Measurements from ENCODE around the gene SETD2. TPM values are rescaled to one million over a fixed set of nuclear protein-coding genes. Genes with fewer than 3 reads are reported as not detected.

The SETD2 gene
- polyA plus RNA-seq, 1 of the 3 experiments (the other 2 are of a cell fraction) = 12.1 TPM

DNA sequence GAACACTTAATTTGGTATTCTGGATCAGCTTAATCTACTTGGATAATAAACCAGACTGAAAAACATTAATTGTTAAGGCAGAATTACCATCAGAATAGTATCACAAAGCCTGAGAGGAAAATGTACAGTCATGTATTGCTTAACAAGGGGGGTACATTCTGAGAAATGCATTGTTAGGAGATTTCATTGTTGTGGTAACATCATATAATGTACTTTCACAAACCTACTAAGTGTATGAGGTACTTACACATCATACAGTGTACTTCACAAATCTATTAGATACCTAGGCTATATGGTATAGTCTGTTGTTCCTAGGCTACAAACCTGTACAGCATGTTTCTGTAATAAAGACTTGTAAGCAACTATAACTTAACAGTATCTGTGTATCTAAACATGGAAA, 116.2 kb downstream of the SETD2 start (continued):
- TF ChIP-seq, protein P1, sequence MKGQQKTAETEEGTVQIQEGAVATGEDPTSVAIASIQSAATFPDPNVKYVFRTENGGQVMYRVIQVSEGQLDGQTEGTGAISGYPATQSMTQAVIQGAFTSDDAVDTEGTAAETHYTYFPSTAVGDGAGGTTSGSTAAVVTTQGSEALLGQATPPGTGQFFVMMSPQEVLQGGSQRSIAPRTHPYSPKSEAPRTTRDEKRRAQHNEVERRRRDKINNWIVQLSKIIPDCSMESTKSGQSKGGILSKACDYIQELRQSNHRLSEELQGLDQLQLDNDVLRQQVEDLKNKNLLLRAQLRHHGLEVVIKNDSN (IDR thresholded peaks at IDR 0.05; ENCODE audit: borderline replicate concordance, low read depth) = no peak
- TF ChIP-seq, protein P2, sequence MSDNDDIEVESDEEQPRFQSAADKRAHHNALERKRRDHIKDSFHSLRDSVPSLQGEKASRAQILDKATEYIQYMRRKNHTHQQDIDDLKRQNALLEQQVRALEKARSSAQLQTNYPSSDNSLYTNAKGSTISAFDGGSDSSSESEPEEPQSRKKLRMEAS (IDR thresholded peaks at IDR 0.05; ENCODE audit: low read depth) = no peak
- TF ChIP-seq NRF1 (IDR thresholded peaks at IDR 0.05; ENCODE audit: low read depth, low read length) = no peak
- no peak for TF ChIP-seq TCF12 (IDR thresholded peaks at IDR 0.05)
- no peak for TF ChIP-seq EZH2phosphoT487 (IDR thresholded peaks at IDR 0.05; ENCODE audit: borderline replicate concordance, low read depth)
- no peak for TF ChIP-seq SMC3 (IDR thresholded peaks at IDR 0.05; ENCODE audit: low read depth, low read length)

DNA sequence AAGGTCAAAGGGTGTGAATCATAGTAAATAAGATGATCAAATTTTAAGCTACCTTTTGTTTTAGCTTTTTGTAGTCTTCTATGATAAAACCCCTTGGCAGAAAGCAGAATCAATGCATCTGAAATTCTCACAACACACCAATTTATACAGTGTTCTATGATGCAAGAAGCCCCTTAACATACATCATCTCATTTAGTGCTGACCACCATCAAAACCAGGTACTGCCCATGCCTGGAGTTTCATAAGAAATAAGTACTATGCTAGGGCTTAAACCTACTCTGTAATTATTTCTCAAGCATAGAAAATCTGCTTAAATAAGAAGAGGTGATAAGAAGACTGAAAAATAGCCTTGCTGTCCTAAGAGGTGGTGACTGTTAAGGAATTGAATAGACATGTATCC, 116.8 kb downstream of the SETD2 start:
- H3K79me2 ChIP-seq (ENCODE audit: insufficient read depth) = peaks cover 36% of the 10 kb centered on the region
- H3K4me2 ChIP-seq = no peak overlapping the region
- peak overlapping the region in 1 of 2 experiments; percentile 23; a peak in 1 of 4 replicates for H3K27ac ChIP-seq (ENCODE audit: low read depth in 2 of 2, low read length in 1 of 2)
- ChIA-PET POLR2A (no interaction called here), CTCF (interaction anchor here (0.7 to 1.6 kb wide), 2 partner anchors 18 to 49 kb away, joined by 3 to 4 read pairs; no protein-coding TSS in a partner anchor)
- DNase-seq = no peak
- no peaks in the 10 kb centered on the region for H3K9me2 ChIP-seq
- no peak overlapping the region for H2AFZ ChIP-seq (ENCODE audit: low read depth)
- peaks cover 15% of the 10 kb centered on the region for H3F3A ChIP-seq (replicated peaks; ENCODE audit: insufficient read depth)
- no peak overlapping the region for H3K9ac ChIP-seq
- H3K27me3 ChIP-seq (ENCODE audit: insufficient read depth) = no peaks in the 10 kb centered on the region
- H4K20me1 ChIP-seq (ENCODE audit: insufficient read depth) = peaks cover 11% of the 10 kb centered on the region; the same call in 1 of the 2 replicates
- H3K4me1 ChIP-seq (ENCODE audit: control insufficient read depth in 1 of 2, insufficient read depth in 2 of 2, low read depth in 1 of 2, low read length in 1 of 2) = no peaks in the 10 kb centered on the region
- no peak overlapping the region for H3K4me3 ChIP-seq (ENCODE audit: low read depth in 2 of 2, low read length in 1 of 2)
- H3K9me3 ChIP-seq = no peaks in the 10 kb centered on the region
- peaks cover 14 to 29% of the 10 kb centered on the region in 2 experiments for H3K36me3 ChIP-seq (replicated peaks in 1 of 2; ENCODE audit: control insufficient read depth in 1 of 2, insufficient read depth in 2 of 2, low read length in 1 of 2)
- TF ChIP-seq ELF1 (IDR thresholded peaks at IDR 0.05) (no peak), GABPA (IDR thresholded peaks at IDR 0.05; ENCODE audit: low read depth) (no peak), NRF1 (IDR thresholded peaks at IDR 0.05; ENCODE audit: low read depth, low read length) (no peak)

DNA sequence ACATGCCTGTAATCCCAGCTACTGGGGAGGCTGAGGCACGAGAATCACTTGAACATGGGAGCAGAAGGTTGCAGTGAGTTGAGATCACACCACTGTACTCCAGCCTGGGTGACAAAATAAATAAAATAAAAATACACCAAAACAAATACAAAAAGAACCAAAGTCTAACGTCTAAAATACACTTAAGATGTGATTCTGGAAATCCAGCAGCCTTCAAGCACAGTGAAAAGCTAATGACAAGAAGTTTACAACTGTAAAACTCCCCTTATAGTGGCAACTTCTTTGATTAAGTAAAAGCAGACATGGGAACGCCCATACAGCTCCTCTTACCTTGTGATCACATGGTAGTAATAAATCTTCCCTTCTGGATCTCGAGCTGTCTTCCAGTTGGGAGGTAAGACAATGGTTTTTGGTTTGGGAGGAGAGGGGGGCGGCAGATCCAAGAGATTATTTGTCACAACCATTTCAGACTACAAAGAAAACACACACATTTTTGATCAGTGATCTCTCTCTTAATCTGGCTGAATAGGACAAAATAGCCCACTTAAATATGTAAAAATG, 121.6 kb downstream of the SETD2 start:
- peaks cover 7% of the 10 kb centered on the region; the same call in 1 of the 2 replicates for H4K20me1 ChIP-seq (ENCODE audit: insufficient read depth)
- no peak overlapping the region for H3K4me2 ChIP-seq
- no peak overlapping the region for H3K4me3 ChIP-seq (ENCODE audit: low read depth in 2 of 2, low read length in 1 of 2)
- H3K9me3 ChIP-seq = no peaks in the 10 kb centered on the region
- peaks cover 37 to 75% of the 10 kb centered on the region in 2 experiments for H3K36me3 ChIP-seq (replicated peaks in 1 of 2; ENCODE audit: control insufficient read depth in 1 of 2, insufficient read depth in 2 of 2, low read length in 1 of 2)
- no peak overlapping the region for H3K9ac ChIP-seq
- CTCF ChIA-PET = interaction anchor here (1.3 to 1.5 kb wide), 2 partner anchors 10 to 328 kb away, joined by 3 to 4 read pairs; no protein-coding TSS in a partner anchor
- 90% methylated on average over 5 of the region's 5 CpGs for WGBS (ENCODE audit: low lambda C conversion rate)
- H3K4me1 ChIP-seq (ENCODE audit: control insufficient read depth in 1 of 2, insufficient read depth in 2 of 2, low read depth in 1 of 2, low read length in 1 of 2) = no peaks in the 10 kb centered on the region
- H3K27ac ChIP-seq (ENCODE audit: low read depth in 2 of 2, low read length in 1 of 2) = no peak overlapping the region; a peak in 1 of 4 replicates
- DNase-seq = no peak
- no peak overlapping the region for H2AFZ ChIP-seq (ENCODE audit: low read depth)
- H3K9me2 ChIP-seq = no peaks in the 10 kb centered on the region
- TF ChIP-seq, protein P3, sequence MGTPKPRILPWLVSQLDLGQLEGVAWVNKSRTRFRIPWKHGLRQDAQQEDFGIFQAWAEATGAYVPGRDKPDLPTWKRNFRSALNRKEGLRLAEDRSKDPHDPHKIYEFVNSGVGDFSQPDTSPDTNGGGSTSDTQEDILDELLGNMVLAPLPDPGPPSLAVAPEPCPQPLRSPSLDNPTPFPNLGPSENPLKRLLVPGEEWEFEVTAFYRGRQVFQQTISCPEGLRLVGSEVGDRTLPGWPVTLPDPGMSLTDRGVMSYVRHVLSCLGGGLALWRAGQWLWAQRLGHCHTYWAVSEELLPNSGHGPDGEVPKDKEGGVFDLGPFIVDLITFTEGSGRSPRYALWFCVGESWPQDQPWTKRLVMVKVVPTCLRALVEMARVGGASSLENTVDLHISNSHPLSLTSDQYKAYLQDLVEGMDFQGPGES (IDR thresholded peaks at IDR 0.05; ENCODE audit: low read depth, low read length) = no peak
- TF ChIP-seq TCF12 (IDR thresholded peaks at IDR 0.05) (no peak), EP300 (IDR thresholded peaks at IDR 0.05; ENCODE audit: borderline replicate concordance in 1 of 2, low read depth in 1 of 2, low read length in 1 of 2) (no peak), RAD21 (IDR thresholded peaks at IDR 0.05; ENCODE audit: low read length) (no peak), TEAD4 (IDR thresholded peaks at IDR 0.05; ENCODE audit: borderline replicate concordance, insufficient read depth) (no peak), CHD2 (IDR thresholded peaks at IDR 0.05; ENCODE audit: low read length, partially characterized antibody) (no peak), SIN3A (IDR thresholded peaks at IDR 0.05; ENCODE audit: borderline replicate concordance, low read depth, low read length) (no peak), EZH2phosphoT487 (IDR thresholded peaks at IDR 0.05; ENCODE audit: borderline replicate concordance, low read depth) (no peak), NFIC (IDR thresholded peaks at IDR 0.05; ENCODE audit: borderline replicate concordance) (no peak), RCOR1 (IDR thresholded peaks at IDR 0.05; ENCODE audit: low read length) (no peak)
- POLR2A ChIA-PET = no interaction called here
- peaks cover 21% of the 10 kb centered on the region for H3K79me2 ChIP-seq (ENCODE audit: insufficient read depth)
- H3K27me3 ChIP-seq (ENCODE audit: insufficient read depth) = no peaks in the 10 kb centered on the region
- H3F3A ChIP-seq (replicated peaks; ENCODE audit: insufficient read depth) = peaks cover 25% of the 10 kb centered on the region
